NCI-H2107 treated with DMSO at 0.1 percent for 48 hours (cell line): ENCODE results near the gene ARID3A.
"Not testable (repeated sequence)": the region's sequence is repeated elsewhere in the genome, so short reads cannot be mapped to it uniquely, and the experiment has no call there.

Source experiments
- DNase-seq: peaks from one replicate; lab custom pipeline; 2025; ENCODE audit not compliant: unreplicated experiment; lab: John Stamatoyannopoulos, UW

ARID3A gene

DNA sequence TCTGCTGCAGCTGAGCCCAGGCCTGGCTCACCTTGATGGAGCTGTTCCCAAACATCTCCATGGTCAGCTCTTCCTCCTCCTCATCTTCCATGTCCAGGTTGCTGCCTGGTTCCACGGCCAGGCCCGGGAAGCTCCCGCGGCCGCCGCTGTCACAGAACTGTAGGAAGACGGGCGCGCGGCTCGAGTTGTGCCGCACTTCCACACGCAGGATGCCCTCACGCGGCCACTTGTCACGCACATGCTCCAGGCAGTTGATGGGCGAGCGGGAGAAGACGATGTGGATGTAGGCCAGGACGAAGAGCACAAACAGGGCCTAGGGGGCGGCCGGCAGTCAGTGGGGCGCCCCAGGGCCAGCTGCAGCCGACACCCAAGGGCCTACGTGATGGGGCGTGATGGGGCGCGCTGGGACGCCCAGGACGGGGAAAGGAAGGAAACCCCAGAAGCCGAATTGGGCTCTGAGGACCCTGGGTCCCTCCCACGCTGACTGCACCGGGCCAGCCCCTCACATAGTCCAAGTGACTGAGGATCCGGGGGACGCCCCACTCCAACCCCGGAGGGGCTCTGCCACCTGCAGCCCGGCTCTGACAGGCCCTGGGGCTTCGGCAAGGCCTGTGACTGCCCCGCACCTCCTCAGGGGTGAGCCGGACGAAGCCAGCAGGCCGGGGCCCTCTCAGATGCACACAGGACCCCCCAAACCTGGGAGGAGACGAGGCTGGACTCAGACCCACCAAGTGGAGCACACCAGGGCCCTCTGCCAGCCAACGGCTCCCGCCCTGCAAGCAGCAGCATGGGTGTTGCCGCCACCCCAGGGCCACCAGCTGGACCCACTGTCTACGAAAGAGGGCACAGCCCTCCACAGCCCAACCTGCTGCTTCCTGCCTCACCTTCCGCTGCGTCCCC is 88.6 kb downstream of the ARID3A start:
- DNase-seq, result no peak

DNA sequence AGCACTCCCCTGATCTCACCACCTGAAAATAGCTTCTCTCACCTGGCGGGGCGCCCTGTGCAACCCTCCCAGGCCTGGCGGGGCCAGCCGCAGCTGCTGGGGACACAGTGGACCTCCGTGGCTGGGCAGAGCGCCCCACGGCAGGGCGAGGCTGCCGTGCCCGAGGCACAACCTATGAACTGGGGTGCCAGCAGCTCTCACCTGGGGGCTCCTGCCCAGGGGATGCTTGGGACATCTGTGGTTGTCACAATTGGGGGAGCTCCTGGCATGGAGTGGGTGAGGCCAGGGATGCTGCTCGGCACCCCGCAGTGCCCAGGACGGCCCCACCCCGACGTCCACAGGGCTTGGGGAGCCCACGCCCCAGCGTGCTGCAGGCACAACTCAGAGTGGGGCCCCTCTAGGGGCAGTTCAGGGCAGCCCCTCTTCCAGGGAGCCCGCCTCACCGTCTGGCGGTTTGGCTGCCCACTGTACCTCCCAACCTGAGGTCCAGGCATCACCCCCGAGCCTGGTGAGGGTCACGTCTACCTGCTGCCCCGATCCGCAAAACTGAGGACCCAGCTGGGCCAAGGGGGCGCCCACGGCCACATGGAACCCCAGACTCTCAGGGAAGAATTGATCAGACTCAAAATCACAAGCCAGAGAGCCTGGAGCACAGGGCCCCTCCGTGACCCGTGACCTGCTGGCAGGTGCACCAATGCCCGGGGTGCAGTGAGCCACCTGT is 89.4 kb downstream of the ARID3A start:
- no peak for DNase-seq

DNA sequence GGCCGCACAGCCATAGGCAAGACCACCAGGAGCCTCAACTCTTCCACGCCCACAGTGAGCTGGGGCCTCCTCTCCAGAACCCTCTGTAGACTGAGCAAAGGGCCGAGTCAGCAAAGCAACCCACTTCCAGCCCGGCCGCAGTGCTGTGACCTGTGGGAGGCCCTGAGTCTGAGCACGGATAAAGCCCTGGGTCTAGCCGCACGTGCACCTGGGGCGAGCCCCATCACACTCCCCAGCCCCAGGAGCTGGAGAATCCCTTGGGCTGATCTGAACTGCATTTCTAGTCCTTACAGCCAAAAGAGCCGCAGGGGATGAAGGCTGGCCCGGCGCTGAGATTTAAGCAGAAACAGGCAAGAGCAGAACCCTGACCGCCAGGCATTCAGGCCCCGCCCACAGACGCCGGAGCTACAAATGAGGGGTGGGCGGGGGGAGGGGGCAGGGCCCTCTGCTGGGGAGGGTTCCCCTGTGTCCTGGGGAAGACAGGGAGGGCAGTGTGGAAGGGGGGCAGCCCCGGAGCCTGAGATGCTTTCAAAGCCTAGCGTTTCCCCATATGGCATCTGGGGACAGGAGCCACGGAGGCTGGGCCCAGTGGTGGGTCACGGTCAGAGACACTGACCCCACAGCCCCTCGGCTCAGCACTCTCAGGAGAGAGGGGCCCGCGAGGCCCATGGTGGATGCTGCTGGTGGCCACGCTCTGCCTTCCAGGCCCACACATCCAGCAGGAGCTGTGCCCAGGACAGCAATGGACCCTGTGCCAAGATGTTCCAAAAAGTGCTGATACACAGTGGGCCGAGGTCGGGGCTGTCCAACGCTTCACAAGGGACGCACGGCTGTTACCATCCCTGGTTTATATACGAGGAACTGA is 90.2 kb downstream of the ARID3A start:
- DNase-seq, result no peak

DNA sequence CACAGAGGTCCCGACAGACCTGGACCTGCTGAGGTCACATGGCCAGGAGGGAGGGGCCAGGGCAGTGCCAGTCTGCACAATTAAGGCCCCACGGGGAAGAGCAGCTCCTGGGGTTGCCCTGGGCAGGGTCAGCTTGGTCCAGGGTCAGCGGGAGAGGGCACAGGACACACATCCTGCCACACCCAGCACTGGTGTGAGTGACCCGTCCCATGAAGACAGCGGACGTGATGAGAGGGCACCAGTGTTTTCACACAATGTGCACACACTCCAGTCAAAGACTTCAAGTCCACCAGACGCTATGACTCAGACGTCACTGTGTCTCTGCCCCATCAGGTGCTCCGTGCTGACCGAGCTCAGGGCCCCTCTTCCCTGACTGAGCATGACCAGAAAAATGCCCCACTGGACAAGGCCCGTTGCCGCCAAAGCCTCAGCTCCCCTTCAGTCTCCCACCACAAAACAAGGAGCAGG is 90.8 kb downstream of the ARID3A start:
- no peak for DNase-seq

DNA sequence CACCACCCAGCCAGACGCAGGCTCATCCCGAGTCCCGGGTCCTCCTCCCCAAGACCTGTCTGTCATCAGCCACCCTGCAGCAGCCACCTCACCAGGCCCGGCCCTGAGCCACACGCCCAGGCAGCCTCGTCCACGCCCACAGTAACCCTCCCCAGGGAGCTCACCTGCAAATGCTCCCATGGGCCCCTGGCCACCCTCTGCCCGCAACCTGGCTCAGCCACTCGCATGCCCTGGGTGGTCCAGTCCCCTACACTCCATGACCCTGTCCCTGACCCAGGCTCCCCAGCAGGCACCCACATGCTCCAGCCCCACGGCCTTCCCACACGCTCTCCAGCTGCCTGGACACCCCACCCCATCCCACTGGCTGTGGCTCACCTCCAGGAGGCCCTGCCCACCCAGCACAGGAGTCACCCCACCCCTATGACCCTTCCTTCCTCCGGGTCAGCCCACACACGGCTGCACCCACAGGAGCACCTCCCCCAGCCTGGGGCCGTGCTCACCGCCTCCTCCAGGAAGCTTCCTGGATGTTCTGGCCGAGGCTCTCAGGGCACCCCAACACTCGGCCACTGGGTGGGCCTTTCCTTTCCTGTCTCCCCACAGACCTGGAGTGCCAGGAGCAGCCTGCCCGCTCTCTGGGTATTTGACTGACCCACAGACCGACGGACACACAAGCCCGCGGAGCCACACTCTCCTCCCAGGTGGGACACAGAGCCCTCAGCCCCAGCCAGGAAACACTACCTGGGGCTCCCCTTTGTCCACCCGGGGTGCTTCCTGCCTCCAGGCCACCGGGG is 91.5 kb downstream of the ARID3A start:
- DNase-seq, result no peak

DNA sequence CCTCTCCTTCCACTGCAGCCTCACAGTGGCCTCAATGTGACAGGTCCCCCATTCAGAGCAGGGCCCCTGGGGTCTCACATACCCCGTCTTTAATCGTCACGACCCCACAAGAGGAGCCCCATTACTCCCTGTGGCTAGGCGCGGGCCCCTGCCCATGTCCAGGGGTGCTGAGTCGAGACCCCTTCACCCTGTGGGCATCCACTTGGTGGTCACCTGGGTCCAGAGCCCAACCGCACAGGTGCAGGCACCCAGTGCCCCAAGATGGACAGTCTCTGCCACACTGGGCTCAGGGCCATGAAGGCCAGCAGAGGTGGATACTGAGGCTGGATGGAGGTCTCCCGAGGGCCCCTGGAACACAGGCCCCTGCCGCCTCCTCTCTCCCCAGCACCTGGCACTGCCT is 92.1 kb downstream of the ARID3A start:
- no peak for DNase-seq

DNA sequence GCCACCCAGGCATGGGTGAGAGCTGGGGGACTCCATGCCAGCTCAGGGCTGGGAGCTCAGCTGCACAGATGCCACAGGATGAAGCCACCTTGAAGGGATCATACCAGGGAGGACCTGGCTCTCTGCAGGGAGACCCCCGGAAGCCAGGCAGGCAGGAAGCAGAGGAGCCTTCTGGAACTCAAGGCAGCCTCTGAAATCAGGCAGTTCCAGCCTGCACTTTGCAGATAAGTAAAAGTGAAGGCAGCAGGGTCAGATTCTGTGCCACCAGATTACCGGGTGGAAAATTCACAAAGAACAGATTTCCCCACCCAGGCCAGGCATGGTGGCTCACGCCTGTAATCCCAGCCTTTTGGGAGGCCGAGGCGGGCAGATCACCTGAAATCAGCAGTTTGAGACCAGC is 92.6 kb downstream of the ARID3A start:
- DNase-seq, result no peak

DNA sequence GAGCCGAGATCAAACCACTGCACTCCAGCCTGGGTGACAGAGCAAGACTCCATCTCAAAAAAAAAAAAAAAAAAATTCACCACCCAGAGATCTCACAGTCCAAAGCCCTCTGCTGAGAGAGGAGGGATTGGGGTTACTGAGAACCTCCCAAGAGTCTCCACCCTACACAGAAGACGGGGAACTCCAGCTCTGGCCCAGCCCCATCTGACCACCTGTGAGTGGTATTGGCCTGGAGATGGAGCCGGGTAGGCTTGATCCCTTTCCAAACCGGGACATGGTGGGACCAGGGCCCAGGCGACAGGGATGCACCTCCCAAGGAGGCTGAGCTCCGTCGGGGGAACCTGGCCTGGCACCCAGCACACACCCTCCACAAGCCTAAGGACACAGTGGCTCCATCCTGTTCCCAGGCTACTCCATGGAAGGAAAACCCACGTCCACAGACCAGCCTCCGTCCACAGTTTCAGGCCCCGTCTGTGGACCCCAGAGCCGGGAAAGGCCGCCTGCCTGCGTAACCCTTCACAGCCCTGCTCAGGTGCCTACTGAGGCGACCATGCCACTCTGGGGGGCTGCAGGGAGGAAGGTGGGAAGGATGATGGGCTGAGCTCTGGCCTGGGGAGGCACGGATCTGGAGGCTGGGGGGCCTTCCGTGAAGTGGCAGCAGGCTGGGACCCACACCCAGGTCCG is 93.2 kb downstream of the ARID3A start:
- DNase-seq, result no peak

DNA sequence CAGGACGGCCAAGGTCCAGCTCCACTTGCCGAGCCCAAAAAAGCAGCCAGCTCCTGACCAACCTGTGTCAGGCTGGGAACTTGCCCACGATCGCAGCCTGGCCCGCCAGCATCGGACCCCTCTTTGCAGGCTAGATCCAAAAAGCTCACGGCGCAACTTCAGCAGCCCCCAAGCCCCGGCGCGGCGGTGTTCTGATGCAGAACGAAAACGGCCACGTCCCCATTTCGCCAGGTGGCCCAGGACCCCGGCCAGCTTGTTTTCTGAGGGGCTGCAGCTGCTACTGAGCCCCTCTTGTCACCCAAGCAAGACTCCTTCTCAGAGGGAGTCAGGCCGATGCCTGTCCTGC is 93.8 kb downstream of the ARID3A start:
- DNase-seq, result no peak

DNA sequence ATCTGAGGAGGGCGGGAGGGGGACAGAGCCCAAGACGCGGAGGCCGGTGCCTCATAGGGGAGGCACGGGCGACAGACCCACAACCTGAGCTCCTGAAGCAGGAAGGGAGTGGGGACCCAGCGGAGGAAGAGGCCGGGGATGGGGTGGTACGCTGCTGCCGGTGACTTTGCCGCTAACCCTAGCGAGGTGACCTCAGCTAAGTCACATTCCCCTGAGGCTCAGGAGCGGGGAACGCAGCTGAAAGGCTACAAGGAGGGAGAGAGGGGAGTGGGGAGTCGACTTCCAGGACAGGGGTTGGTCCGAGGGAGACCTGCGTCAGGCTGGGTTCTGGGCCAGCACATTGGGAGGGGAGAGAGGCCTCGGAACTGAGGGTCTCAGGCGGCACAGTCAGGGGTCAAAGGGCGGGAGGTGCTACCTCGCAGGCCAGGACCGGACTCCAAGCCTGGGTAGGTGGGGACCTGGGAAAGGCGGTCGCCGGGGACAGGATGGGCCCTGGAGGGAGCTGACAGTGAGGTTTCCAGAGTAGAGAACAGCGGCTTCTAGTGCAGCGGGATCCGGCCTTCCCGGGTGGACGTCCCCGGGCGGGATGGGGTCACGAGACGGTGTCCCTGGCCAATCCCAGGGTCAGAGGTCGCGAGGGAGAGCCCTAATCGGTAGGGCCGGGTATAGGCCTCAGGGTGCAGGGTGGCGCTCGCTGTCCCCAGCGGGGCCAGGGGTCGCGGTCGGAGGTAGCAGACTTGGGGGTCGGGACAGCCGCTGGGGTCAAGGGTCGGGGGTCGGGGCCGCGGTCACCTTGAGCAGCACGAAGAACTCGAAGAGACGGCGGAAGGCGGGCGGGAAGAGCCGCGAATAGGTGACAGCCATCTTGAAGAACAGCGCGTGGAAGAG is 94.4 kb downstream of the ARID3A start:
- DNase-seq, result no peak

DNA sequence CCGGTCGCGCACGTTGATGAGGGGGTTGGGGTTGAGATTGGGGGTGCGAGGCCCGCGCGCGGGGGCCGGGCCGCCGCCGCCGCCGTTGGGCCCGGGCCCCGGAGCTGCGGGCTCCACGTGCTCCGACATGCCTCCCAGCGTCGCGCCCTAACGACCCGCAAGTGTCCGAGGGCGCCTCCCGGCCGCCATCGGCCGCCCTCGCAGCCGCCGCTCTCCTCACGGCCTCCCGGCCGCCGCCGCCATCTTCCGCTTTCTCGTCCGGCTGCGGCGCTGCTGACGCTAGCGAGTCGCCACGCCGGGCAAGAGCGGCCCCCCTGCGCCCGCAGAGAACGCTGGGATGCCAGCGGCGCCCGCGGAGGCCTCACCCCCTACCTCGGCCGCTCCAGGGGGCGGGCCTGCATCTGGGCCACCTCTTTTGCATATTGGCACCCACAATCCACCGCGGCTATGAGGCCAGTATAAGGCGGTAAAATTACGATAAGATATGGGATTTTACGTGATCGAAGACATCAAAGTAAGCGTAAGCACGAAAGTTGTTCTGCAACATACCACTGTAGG is 95.1 kb downstream of the ARID3A start, which contains the start of gene TMEM259:
TSS of gene TMEM259 (minus strand) at position 256 of the 558 bp plus-strand sequence. CDS start at position 129, 127 bp downstream.
- DNase-seq, result peak; percentile 93

DNA sequence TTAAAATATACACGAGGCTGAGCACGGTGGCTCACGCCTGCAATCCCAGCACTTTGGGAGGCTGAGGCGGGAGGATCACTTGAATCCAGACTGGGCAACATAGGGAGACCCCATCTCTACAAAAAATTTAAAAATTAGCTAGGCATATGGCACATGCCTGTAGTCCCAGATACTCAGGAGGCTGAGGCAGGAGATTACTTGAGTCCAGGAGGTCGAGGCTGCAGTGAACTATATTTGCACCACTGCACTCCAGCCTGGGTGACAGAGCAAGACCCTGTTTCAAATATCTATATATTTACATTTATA is 98.0 kb downstream of the ARID3A start:
- DNase-seq, result not testable (repeated sequence)

DNA sequence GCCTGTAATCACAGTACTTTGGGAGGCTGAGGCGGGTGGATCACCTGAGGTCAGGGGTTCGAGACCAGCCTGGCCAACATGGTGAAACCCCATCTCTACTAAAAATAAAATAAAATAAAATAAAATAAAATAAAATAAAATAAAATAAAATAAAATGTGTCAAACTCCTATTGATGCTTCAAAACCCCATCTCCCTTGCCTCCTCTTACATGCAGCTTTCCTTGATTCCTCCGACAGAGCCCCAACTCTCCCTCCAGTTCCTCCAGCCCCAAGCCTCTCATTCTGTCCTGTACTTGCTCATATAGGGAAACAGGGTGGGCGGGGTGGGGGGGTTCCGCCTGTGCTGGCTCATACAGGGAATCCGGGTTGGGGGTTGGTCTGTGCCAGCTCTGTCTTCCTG is 99.2 kb downstream of the ARID3A start:
- DNase-seq, result not testable (repeated sequence)
